ENCODE measurements around the gene RNASEH2C.
"Not testable (repeated sequence)": the region's sequence is repeated elsewhere in the genome, so short reads cannot be mapped to it uniquely, and the experiment has no call there.

RNASEH2C gene

GRCh38 chr11:65717906-65718305, 2.7 kb downstream of the RNASEH2C start:
- in situ Hi-C loops (cut with HindIII; ENCODE audit: low sequenced_read_pairs) = no loop called here

- in situ Hi-C loops (cut with HindIII; ENCODE audit: low sequenced_read_pairs) = no loop called here
Observed at GRCh38 chr11:65716774-65717405, 3.7 kb downstream of the RNASEH2C start.

- in situ Hi-C loops (cut with HindIII; ENCODE audit: low sequenced_read_pairs) = no loop called here
Observed at GRCh38 chr11:65716302-65716701, 4.3 kb downstream of the RNASEH2C start.

GRCh38 chr11:65714433-65714832, 6.2 kb downstream of the RNASEH2C start:
- in situ Hi-C loops (cut with HindIII; ENCODE audit: low sequenced_read_pairs) = no loop called here

GRCh38 chr11:65713212-65713969, 7.2 kb downstream of the RNASEH2C start:
- in situ Hi-C loops (cut with HindIII; ENCODE audit: low sequenced_read_pairs) = no loop called here

GRCh38 chr11:65712633-65713076, 7.9 kb downstream of the RNASEH2C start:
- in situ Hi-C loops (cut with HindIII; ENCODE audit: low sequenced_read_pairs) = no loop called here

GRCh38 chr11:65711785-65712632, 8.6 kb downstream of the RNASEH2C start, which contains the start of gene KAT5:
TSS of gene KAT5 (plus strand) at chr11:65712252. CDS start at chr11:65712268, 16 bp downstream.
- in situ Hi-C loops (cut with HindIII; ENCODE audit: low sequenced_read_pairs) = no loop called here

- in situ Hi-C loops (cut with HindIII; ENCODE audit: low sequenced_read_pairs) = no loop called here
Observed at GRCh38 chr11:65710421-65710820, 10.2 kb downstream of the RNASEH2C start.

- in situ Hi-C loops (cut with HindIII; ENCODE audit: low sequenced_read_pairs) = no loop called here
Observed at GRCh38 chr11:65709661-65710060, 10.9 kb downstream of the RNASEH2C start.

GRCh38 chr11:65708451-65708850, 12.1 kb downstream of the RNASEH2C start:
- in situ Hi-C loops (cut with HindIII; ENCODE audit: low sequenced_read_pairs) = no loop called here

- in situ Hi-C loops (cut with HindIII; ENCODE audit: low sequenced_read_pairs) = not testable (repeated sequence)
Observed at GRCh38 chr11:65707002-65707401, 13.6 kb downstream of the RNASEH2C start.

GRCh38 chr11:65706303-65706763, 14.3 kb downstream of the RNASEH2C start:
- in situ Hi-C loops (cut with HindIII; ENCODE audit: low sequenced_read_pairs) = not testable (repeated sequence)

- in situ Hi-C loops (cut with HindIII; ENCODE audit: low sequenced_read_pairs) = no loop called here
Observed at GRCh38 chr11:65703846-65704245, 16.8 kb downstream of the RNASEH2C start.

GRCh38 chr11:65701686-65702085, 18.9 kb downstream of the RNASEH2C start:
- in situ Hi-C loops (cut with HindIII; ENCODE audit: low sequenced_read_pairs) = no loop called here

GRCh38 chr11:65700399-65700798, 20.2 kb downstream of the RNASEH2C start:
- in situ Hi-C loops (cut with HindIII; ENCODE audit: low sequenced_read_pairs) = no loop called here

GRCh38 chr11:65699306-65699705, 21.3 kb downstream of the RNASEH2C start:
- in situ Hi-C loops (cut with HindIII; ENCODE audit: low sequenced_read_pairs) = no loop called here

- in situ Hi-C loops (cut with HindIII; ENCODE audit: low sequenced_read_pairs) = no loop called here
Observed at GRCh38 chr11:65698205-65698604, 22.4 kb downstream of the RNASEH2C start.

GRCh38 chr11:65696802-65697552, 23.6 kb downstream of the RNASEH2C start:
- in situ Hi-C loops (cut with HindIII; ENCODE audit: low sequenced_read_pairs) = no loop called here

- in situ Hi-C loops (cut with HindIII; ENCODE audit: low sequenced_read_pairs) = no loop called here
Observed at GRCh38 chr11:65695459-65696241, 24.9 kb downstream of the RNASEH2C start.

GRCh38 chr11:65692367-65692766, 28.2 kb downstream of the RNASEH2C start:
- in situ Hi-C loops (cut with HindIII; ENCODE audit: low sequenced_read_pairs) = no loop called here
